ENCODE measurements around the gene AUP1. TPM values are rescaled to one million over a fixed set of nuclear protein-coding genes. Genes with fewer than 3 reads are reported as not detected.

The AUP1 gene
- total and polyA plus RNA-seq, 2 of the 4 experiments (the other 2 are of a cell fraction), result 47.5 to 100.0 TPM

- no peak for TF ChIP-seq RCOR1 (IDR thresholded peaks at IDR 0.05; ENCODE audit: insufficient replicate concordance, low read length)
- no peak for TF ChIP-seq CTCF (conservative IDR thresholded peaks at IDR 0.05; ENCODE audit: low read depth, low read length)
- TF ChIP-seq NFE2L2 (IDR thresholded peaks at IDR 0.05; ENCODE audit: low read depth, low read length), result no peak
These were observed 15.7 kb downstream of the AUP1 start (continued) for GRCh38 chr2:74513605-74514367.

Measured in IMR-90 (cell line).